GM13976 (cell line): ENCODE results near the gene HSD17B3.
"Not testable (repeated sequence)": the region's sequence is repeated elsewhere in the genome, so short reads cannot be mapped to it uniquely, and the experiment has no call there.

Experiments used
- DNase-seq: peaks from one replicate; pipeline ENCODE4 v3.0.0; 2012; ENCODE audit warnings: low spot score
- CTCF ChIP-seq: IDR thresholded peaks from 2 replicates; pipeline ENCODE4 v1.5.1; 2012; ENCODE audit warnings: borderline replicate concordance, mild to moderate bottlenecking; ENCODE audit not compliant: insufficient read depth; ENCODE audit errors: extremely low read depth, missing control alignments, control extremely low read depth
- in situ Hi-C: fragments of 300-500 bp; cut with MboI; formaldehyde crosslinking; loops from one replicate; pipeline ENCODE4 v1.12.0; 2022; ENCODE audit warnings: low sequenced_read_pairs, mixed read lengths, inconsistent platforms; ENCODE audit not compliant: unreplicated experiment

HSD17B3 gene

GRCh38 chr9:96323169-96323568 lies 21.2 kb upstream of the HSD17B3 start:
- no peak for DNase-seq
- in situ Hi-C loops = no loop called here
- no peak for TF ChIP-seq CTCF

- DNase-seq, in situ Hi-C loops: not testable (repeated sequence)
Observed at GRCh38 chr9:96322736-96323135, 20.8 kb upstream of the HSD17B3 start.

- in situ Hi-C loops, DNase-seq: not testable (repeated sequence)
Observed at GRCh38 chr9:96322210-96322609, 20.2 kb upstream of the HSD17B3 start.

- in situ Hi-C loops = no loop called here
- DNase-seq = no peak
- TF ChIP-seq CTCF = no peak
Observed at GRCh38 chr9:96321515-96321914, 19.5 kb upstream of the HSD17B3 start.

- in situ Hi-C loops = no loop called here
- no peak for TF ChIP-seq CTCF
- DNase-seq = no peak
Observed at GRCh38 chr9:96320749-96321280, 18.8 kb upstream of the HSD17B3 start.

GRCh38 chr9:96318921-96319565 lies 17.1 kb upstream of the HSD17B3 start:
- no peak for TF ChIP-seq CTCF
- in situ Hi-C loops = no loop called here
- no peak for DNase-seq

- TF ChIP-seq CTCF = peak; percentile 76
- in situ Hi-C loops = no loop called here
- DNase-seq = peak; percentile 65
Observed at GRCh38 chr9:96317335-96317980, 15.5 kb upstream of the HSD17B3 start.
